NCI-H2029 (cell line): ENCODE results near the gene KPNB1.

Experiments
- DNase-seq: peaks from one replicate; lab custom pipeline; 2025; lab: John Stamatoyannopoulos, UW

The KPNB1 gene

DNA sequence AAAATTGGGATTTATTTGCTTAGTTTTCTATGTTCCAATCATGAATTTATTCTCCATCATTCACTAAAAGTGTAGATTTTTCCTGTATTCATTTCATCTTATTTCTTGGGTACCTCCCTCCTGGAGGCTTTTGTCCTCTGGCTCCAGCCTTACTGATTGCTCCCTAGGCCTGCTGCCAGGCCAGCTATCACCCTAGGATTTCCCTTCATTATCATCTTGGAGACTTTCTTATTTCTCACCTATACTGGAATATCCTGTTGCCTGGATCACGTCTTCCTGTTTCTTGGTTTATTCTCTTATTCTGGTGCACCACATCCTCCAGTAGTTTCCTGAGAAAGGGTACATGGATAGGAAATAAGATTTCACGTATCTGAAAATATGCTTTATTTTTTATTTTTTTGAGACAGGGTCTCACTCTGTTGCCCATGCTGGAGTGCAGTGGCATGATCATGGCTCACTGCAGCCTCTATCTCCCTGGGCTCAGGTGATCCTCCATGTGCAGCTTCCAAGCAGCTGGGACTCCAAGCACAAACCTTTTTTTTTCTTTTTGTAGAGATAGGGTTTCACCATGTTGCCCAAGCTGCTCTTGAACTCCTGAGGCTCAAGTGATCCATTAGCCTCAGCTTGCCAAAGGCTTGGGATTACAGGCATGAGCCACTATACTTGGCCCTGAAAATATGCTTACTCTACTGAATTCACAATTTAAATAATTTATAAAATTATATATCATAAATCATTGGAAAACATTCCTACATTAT is 13.3 kb upstream of the KPNB1 start:
- no peak for DNase-seq

DNA sequence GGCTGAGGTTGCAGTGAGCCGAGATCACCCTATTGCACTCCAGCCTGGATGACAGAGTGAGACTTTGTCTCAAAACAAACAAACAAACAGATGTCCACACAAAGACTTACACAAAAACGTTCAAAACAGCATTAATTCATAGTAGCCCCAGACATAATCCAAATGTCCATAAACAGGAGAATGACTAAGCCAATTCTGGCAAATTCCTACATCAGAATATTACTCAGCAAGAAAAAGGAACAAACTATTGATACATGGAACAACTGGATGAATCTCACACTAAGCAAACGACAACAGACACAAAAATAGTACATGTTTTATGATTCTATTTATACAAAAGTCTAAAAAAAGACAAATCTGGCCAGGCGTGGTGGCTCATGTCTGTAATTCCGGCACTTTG is 10.8 kb upstream of the KPNB1 start:
- no peak for DNase-seq

DNA sequence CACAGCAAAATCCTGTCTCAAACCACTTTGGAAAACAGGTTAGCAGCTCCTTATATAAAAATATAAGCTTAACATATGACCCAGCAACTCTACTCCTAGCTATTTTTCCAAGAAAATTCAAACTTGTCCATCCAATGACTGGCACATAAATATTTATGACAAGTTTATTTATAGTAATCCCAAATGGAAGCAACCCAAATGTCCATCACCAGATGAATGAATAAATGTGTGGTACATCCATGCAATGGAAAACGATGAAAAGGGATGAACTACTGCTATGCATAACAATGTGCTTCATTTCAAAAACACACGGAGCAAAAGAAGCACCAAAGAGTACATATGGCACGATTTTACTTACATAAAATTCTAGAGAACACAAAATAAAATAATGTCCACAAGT is 9.6 kb upstream of the KPNB1 start:
- DNase-seq, result no peak

DNA sequence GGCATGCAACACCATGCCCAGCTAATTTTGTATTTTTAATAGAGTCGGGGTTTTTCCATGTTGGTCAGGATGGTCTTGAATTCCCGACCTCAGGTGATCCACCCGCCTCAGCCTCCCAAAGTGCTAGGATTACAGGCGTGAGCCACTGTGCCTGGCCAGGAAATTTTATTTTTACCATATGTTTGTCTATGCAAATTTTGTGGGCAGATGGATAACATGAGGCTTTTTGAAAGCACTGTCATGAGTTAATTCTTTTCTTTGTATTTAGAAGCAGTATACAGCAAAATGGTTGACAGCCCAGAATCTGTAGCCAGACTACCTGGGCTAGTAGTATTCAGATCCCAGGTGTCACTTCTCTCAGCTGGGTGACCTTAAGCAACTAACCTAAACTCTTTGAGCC is 8.5 kb upstream of the KPNB1 start:
- DNase-seq, result no peak

DNA sequence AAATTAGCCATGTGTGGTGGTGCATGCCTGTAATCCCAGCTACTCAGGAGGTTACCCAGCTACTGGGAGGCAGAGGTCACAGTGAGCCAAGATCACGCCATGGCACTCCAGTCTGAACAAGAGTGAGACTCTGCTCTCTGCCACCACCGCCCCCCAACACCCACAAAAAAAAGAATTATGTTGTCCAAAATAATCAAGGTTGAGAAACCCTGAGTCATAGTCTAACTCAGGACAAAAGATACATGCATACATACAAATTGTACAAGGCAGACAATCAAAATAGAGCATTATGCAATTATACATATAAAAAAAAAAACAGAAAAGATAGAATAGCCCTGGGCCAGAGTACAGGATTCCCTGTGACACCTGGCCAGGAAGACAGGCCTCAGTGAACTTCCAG is 6.6 kb upstream of the KPNB1 start:
- DNase-seq, result no peak

DNA sequence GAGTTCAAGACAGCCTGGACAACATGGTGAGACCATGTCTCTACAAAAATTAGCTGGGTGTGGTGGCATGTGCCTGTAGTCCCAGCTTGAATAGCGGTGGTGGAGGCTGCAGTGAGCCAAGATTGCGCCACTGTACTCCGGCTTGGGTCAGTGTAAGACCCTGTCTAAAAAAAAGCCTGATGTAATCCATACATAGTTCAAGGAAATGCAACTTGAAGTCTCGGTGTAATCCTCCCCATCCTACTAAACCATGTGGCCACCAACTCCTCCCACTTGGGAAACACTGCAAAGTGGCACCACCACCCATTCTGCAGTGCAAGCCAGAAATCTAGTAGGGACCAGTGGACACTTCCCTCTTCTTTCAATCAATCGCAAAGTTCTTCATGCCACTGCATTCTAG is 5.4 kb upstream of the KPNB1 start:
- no peak for DNase-seq

DNA sequence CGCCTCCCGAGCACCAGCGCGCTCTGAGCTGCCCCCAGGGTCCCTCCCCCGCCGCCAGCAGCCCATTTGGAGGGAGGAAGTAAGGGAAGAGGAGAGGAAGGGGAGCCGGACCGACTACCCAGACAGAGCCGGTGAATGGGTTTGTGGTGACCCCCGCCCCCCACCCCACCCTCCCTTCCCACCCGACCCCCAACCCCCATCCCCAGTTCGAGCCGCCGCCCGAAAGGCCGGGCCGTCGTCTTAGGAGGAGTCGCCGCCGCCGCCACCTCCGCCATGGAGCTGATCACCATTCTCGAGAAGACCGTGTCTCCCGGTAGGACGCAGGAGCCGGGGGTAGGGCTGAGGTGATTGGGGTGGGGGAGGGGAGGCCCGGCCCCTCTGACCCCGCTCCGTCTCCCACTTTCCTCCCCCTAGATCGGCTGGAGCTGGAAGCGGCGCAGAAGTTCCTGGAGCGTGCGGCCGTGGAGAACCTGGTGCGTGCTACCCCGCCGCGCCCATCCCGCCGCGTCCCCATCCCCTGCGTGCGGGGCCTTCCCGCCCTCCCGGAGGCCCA is 329 bp downstream of the KPNB1 start:
- peak; percentile 47 for DNase-seq

DNA sequence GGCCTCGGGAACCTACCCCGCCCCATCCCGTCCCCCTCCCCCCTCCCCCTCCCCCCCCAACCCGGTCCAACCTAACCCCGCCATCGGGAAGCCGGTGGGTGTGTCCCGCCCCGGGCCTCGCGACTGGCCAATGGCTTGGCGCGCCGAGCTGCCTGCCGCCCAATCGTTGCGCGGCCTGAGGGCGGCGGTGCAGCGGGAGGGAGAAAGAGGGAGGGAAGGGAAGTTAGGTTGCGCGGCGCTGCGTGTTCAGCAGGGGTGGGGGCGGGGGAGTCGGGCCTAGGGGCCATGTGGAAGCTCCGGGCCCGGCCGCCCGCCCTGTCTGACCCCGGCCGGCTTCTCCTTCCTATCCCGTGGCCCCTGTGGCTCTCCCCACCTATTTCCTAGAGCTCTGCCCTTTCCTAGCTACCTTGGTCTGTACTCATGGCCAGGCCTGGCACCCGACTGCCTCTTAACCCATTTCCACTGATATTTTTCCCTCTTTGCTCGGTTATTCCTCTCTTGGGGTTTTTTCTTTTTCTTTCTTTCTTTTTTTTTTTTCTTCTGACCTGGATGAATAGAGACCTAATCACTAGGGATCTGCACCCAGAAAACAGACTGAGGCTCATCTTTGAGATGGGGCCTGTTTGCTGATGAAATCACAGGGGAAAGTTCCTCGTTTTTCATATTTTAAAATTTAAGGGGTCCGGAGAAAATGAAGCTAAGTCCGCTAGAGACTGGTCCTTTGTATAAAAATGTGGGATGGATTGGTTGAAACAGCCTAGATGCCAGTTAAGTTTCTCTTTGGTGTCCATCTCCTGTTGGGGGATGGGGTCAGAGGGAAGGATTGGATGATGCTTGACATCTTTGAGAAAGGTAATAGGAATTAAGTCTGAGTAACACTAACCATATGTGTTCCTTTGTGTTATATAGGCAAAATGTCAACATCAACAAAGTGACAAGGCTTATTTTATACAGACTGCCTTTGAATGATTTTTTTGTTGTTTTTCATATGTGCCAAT is 1.1 kb downstream of the KPNB1 start:
- DNase-seq, result peak; percentile 93

DNA sequence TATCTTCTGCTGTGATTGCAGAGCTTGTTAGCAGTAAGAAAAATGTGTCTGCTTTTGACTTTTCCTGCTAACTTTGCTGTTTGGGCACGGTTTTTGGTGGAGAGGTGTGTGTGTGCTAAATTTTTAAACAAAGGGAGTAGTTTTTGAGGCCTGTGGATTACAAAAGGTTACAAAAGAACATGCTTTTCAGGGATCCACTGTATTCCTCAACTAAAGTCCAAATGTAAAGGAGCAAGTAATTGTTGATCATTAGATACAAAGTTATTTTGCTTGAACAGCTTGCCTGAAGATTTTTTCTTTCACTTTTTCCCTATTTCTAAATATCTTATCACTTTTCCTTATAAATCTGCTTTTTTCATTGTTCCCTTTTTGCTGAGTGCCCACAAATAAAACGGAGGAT is 2.0 kb downstream of the KPNB1 start:
- DNase-seq, result no peak

DNA sequence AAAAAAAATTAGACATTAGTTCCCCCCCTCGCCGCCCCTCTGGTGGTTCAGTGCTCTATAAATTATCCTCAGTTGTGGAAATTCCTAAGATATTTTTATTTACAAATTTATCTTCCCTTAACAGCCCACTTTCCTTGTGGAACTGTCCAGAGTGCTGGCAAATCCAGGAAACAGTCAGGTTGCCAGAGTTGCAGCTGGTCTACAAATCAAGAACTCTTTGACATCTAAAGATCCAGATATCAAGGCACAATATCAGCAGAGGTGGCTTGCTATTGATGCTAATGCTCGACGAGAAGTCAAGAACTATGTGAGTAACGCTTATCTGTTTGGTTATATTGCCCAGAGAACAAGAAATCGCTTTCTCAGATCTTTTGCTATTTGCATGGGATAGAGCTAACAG is 2.9 kb downstream of the KPNB1 start:
- DNase-seq, result no peak

DNA sequence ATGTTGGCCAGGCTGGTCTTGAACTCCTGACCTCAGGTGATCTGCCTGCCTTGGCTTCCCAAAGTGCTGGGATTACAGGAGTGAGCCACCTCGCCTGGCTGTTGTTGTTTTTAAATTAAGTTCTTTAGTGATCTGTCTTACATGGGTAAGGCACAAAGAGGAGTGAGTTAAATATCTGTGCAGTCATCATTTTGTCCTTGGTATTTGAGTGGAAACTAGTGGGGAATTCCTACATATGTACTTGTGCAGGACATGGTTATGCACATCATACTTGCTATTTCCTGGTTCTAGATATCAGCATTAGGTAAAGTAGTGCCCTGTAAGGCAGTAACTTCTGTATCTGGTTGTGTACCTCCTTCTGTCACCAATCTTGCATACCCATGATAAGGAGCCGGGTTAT is 3.7 kb downstream of the KPNB1 start:
- DNase-seq, result no peak

DNA sequence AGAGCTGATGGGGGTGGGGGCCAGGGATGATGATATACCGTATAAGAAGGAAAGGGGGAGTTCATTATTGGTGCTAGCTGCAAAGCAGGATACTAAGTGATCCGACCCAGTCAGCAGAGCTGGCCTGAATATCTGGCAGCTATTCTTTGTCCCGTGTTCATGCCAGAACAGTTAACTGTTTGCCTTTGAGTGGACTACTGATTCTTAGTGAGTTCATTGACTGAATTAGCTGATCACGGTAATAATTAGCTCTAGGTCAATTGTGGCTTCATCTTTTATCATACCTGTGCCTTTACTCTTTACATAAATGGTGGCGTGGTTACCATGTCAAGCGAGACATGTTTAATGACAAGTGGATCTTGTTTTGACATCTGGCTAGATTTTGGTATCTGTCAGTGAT is 5.3 kb downstream of the KPNB1 start:
- no peak for DNase-seq

DNA sequence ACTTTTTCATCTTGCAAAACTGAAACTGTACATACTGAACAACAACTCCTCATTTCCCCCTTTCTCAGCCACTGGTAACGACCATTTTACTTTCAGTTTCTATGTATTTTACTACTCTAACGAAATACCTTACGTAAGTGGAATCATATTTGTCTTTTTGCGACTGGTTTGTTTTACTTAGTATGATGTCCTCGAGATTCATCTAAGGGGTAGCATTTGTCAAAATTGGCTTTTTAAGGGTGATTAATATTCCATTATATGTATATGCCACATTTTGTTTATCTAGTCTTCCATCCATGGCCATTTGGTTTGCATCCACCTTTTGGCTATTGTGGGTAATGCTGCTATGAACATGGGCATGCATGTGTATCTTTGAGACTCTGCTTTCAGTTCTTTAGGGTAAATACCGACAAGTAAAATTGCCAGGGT is 10.4 kb downstream of the KPNB1 start:
- no peak for DNase-seq

DNA sequence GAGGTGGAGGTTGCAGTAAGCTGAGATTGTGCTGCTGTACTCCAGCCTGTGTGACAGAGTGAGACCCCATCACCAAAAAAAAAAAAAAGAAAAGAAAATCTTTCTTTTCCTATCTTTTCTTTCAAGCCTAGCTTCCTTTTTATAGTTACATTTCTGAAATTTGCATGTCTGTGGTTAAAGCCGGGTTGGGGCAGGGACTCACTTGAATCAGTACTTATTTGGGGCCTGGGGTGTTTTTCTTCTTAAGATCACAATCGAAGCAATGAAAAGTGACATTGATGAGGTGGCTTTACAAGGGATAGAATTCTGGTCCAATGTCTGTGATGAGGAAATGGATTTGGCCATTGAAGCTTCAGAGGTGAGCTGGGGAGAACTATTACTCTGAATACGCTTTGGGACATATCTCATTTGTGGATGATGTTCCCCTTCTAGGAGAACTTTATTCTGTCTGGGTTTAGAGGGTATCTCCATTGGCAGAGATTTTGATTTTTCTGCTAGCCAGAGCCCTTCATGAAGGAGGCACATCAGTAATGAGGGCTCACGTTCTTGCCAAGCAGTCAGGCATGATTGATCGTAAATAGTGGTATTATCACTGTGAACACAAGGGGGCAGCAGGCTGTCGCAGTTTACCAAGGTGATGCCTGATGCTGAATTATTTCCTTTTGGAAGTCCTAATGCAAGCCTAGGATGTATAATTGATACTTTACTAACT is 14.3 kb downstream of the KPNB1 start:
- DNase-seq, result peak; percentile 15

DNA sequence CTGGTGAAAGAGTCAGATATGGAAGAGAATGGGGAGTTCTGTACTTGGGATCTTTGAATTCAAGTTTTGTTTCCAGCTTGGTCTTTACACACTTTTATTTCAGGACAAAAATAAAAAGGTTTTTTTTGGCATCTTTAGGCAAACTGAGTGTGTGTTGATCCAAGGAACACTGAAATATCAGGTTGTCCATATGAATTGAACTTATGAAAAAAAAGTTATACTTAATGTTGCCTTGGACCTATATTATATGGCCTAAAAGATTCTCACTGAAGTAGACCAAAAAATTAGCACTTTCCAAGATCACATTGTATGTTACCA is 14.9 kb downstream of the KPNB1 start:
- DNase-seq, result no peak

DNA sequence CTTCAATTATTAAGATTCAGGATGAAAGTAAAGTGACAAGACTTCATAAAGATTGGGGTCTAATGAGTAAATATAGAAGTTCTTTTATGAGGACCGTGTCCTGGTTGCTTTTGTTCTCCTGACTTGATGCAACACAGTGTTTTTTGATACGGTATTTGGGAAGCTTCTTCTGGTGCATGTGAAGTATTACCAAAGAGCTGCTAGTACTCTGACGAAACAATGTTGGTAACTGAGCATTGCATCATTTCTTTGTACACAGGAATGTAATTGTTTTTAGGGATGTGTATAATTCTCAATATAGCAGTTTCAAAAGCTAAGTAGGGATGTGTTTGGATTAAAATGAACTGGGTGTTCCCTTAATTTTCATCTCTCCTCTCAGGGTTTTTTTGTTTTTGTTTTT is 15.9 kb downstream of the KPNB1 start:
- no peak for DNase-seq

DNA sequence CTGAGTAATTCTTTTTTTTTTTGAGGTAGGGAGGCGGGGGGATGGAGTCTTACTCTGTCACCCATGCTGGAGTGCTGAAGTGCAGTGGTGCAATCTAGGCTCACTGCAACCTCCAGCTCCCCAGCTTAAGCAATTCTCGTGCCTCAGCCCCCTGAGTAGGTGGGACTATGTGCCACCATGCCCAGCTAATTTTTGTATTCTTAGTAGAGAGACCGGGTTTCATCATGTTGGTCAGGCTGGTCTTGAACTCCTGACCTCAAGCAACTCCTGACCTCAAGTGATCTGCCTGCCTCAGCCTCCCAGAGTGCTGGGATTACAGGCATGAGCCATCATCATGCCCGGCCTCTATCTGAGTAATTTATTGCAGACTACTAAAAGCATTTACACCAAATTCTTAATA is 19.4 kb downstream of the KPNB1 start:
- DNase-seq, result no peak

DNA sequence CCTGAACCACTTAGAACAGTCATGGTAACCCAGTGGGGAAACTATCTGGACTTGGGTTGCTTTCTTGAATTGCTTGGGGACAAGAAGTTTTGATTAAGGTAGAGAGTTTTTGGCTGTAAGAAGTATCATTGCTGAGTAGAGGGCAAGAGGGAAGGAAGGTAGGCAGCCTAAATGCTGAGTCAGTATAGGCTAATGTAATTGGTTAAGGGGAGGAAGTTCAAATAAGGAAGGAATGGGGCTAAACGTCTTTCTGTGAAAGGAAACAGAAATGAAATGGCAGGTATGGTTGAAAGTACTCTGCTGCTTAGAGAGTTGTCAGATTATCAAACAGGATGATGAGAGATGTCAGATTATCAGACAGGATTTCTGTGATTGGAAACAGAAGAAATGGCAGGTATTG is 20.3 kb downstream of the KPNB1 start:
- DNase-seq, result no peak

DNA sequence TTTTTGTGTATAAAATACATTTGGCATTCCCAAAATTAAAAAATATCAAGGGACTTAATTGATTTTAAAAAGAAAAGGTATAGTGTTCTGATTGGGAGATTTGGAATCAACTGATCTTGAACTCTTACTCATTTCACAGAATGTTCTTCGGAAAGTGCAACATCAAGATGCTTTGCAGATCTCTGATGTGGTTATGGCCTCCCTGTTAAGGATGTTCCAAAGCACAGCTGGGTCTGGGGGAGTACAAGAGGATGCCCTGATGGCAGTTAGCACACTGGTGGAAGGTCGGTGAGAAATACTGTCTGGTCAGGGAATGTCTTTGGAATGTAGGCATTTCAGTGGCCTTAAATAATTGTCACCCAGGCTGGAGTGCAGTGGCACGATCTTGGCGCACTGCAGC is 24.8 kb downstream of the KPNB1 start:
- DNase-seq, result no peak

DNA sequence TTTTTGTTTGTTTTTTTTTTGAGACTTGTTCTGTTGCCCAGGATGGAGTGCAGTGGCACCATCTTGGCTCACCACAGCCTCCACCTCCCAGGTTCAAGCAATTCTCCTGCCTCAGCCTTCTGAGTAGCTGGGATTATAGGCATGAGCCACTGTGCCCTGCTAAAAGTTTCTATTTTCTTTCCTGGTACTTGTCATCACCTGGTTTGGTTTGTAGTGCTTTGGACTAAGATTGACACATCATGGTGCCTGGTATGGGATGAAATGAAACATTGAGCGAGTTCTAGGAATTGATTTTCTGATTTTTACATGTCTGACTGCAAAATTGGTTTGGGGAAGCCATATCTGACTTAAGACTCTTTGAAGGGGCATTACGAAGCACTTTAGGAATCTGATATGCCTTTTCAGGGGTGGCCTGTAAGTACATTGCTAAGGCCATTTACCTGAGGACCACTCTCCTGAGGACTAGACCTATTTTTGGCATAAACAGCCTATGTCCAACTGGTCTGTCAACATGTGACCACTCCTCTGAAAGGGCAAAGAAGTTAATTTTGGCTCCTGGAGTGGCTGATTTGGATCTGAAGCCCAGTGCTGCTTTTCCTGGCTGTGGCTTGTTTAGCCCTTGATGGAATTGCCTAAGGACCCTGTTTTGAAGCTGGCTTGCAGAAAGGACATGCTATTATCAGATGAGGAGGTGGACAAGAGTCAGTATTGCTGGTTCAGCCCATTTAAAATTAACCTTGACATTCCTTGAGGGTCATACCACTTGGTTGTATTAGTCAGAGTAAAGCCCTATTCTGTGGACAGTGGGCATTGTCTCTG is 25.9 kb downstream of the KPNB1 start:
- no peak for DNase-seq

DNA sequence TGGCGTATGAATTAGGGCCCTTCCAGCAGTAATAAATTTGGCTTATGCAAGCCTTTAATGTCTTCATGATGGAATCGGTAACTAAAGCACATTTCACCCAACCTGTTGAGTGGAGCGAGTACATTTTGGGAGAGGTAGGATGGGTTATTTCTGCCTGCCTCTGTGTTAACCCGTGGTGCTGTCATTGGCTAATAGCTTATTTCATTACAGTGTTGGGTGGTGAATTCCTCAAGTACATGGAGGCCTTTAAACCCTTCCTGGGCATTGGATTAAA is 26.4 kb downstream of the KPNB1 start:
- DNase-seq, result no peak
